ENCODE results near the gene VN1R5.
"Not testable (repeated sequence)": the region's sequence is repeated elsewhere in the genome, so short reads cannot be mapped to it uniquely, and the experiment has no call there.

Gene VN1R5

DNA sequence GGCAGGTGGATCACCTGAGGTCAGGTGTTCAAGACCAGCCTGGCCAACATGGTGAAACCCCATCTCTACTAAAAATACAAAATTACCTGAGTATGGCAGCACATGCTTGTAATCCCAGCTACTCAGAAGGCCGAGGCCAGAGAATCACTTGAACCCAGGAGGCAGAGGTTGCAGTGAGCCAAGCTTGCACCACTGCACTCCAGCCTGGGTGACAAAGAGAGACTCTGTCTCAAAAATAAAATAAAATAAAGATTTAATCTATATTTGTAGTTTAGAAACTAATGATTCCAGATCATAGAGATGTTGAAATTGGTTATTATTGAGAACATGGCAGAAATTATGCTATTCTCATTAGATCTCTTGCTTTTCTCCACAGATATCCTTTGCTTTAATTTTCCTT lies at the start of gene VN1R5:
Gene VN1R5 (plus strand): TSS at position 301 of the 400 bp plus-strand sequence.
- not testable (repeated sequence) for DNase-seq (ENCODE audit: low read depth in 2 of 2)

DNA sequence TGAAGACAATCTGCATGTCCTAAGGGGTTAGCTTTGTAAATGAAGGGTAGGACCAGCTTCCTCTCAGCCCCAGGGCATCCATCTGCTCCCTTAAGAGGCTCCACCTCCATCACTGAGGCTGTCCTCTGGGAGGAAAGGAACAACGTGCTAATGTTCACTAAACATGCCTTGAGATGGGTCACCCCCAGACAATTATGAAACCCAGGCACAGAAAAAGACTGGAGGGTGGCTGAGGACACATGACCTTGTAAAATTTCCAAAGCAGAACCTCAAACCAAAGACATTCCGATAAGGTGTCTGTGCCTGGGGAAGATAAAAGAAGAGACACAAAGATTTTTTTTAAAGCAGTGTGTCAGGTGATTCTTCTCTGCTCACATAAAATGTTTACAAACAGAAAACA lies 46.5 kb upstream of the VN1R5 start:
- no peak for DNase-seq (ENCODE audit: low read depth in 2 of 2)

DNA sequence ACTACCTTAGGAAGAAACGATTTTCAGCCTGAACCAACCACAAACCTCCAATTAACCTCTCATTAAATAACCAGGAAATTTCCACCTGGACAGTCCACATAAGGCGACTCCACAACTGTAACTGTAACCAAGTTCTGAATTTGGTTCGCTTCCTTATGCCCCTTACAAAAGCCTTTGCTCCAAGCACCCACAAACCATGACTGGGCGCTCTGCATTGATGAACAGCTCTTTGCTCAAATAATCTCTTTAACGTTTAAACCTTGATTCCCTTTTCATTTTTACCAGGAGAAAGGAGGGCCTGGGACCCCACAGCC lies 45.9 kb upstream of the VN1R5 start:
- DNase-seq (ENCODE audit: low read depth in 2 of 2) = no peak

DNA sequence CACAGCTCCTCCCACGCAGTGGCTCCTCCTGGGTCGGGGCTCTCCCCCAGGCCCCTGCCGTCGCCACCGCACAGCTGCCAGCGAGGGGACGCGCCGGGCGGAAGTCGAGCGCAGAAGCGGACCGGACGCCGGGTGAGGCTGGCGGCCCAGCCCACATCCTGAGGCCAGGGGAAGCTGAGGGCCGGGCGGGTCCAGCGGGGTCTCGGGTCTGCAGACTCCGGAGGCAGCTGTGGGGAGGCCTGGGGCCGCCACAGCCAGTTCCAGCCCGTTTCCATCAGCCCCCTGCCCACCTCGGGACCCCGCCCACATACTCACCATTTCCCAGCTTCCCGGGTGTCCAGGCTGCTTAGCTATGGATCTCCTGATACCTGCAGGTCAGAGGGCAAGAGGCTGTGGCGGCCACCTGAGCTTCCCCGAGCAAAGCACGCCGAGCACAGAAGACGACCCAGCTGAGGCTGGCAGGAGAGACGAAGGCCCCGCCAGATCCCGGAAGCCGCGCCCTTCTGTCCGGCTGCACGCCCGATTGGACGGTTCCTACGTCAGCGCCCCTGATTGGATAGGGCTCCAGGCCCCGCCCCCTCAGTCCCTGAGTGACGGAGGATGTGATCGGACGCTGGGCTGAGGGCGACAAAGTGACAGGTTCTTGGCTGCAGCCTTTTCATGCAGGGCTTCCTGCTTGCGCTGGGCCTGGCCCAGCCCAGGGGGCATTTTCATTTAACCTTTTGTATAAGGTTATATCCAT lies 45.3 kb upstream of the VN1R5 start:
- peak; percentile 86 to 91 for DNase-seq (ENCODE audit: low read depth in 2 of 2)

DNA sequence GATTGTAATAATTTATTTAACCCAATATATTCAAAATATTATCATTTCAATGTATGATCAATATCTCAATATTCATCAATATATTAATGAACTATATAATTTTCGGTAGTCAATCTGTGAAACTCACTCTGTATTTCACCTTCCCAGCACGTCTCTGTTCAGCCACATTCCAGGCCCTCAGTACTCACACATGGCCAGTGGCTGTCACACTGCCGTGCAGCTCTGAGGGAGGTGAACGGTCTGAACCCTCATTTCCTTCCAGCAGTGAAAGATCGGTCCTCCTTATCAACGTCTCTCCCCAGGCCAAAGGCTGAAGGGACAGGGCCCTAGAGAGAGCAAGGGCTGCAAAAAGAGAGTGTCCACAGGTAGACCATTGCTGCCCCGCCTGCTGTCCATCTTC lies 44.5 kb upstream of the VN1R5 start:
- DNase-seq (ENCODE audit: low read depth in 2 of 2) = no peak

DNA sequence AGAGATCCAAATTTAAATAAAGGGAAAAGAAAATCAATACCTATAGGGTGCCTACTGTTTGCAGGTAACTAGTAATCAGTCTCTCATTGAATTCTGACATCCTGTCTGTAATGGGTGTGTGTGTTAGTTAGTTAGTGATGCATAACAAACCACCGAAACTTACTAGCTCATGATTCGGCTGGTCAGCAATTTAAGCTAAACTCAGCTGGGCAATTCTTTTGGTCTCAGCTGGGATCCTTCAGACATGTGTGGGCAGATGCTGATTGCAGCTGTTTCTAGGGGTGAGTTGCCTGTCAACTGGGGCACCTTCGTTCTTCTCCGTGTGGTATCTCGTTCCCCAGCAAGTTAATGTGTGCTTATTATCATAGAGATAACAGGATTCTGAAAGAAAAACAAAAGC lies 43.9 kb upstream of the VN1R5 start:
- DNase-seq (ENCODE audit: low read depth in 2 of 2) = no peak

DNA sequence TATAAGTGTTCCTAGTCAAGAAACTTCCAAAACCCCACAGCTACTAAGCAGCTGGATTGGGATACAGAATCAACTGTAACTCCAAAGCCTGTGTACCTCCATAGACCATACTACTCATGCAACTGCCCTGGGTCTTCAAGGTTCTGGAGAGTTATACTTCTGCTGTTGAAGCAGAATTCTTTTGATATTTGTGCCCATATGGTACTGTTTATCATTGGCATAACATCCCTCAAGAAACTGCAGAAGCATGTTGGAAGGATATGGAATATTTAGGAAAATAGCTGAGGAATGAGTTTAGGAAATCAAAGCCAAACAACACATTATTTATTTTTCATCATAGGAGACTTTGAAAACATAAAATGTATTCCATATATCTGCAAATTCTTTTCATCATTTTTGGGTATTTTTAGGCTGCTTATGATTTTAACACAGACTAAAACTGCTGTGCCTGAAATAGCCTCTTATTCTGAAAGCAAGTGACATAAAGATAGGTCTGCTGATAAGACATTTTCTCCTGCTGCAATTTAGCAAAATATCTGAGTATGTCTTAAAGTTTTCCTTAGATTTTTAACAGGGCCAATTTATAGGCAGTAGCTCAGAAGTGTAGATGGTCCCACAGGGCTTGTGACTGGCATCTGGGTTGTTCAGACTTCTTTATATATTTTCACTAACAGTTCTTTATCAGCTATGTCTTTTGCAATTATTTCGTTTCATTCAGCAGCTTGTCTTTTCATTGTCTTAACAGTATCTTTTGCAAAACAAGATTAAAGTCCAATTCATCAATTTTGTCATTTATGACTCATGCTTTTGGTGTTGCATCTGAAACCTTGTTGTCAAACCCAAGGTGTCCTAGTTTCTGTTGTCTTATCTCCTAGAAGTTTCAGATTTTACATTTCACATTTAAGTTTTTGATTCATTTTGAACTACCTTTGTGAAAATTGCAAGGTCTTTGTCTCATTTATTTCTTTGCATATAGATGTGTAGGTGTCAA lies 43.0 kb upstream of the VN1R5 start:
- no peak for DNase-seq (ENCODE audit: low read depth in 2 of 2)

DNA sequence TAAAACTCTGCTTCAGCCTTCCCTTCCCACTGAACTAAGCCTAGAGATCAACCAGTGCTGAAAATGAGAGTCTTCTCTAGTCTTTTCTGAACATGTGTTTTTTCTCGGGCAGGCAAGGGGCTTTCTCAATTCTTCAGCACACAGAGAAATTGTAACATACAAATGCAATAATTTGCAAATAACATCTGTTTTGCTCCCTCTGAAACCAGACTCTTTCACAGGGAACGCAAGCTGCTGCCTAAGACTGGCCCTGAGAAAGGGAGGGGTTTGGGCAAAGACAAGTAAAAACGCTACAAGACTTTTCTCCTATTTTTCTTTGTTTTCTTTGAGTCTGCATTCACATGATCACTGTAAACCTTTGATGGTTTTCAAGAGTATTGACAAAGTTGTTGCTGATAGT lies 39.6 kb upstream of the VN1R5 start:
- DNase-seq (ENCODE audit: low read depth in 2 of 2) = no peak

DNA sequence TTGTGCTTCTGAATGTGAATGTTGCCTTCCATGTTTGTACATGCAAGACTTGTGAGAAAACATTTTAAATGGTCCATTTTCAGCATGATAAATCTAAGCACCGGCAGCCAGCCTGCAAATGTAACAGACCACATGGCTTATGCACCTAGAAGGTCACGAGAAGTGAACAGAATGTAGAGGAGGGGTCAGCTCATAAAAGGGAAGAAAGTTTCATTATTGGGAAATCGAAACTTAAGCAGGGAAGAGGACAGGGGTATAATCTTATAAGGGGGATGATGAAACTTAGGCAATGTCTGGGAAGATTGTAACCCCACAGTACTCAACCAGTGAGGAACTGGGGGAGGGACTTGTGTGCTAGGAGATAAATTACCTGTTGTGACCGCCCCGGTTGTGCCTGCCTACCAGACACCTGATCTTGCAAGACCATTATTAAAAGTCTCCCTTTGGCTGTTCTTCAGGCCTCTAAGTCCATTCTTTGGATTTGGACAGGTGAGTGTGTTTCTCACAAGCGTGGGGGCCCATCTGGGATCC lies 37.7 kb upstream of the VN1R5 start:
- DNase-seq (ENCODE audit: low read depth in 2 of 2) = no peak

DNA sequence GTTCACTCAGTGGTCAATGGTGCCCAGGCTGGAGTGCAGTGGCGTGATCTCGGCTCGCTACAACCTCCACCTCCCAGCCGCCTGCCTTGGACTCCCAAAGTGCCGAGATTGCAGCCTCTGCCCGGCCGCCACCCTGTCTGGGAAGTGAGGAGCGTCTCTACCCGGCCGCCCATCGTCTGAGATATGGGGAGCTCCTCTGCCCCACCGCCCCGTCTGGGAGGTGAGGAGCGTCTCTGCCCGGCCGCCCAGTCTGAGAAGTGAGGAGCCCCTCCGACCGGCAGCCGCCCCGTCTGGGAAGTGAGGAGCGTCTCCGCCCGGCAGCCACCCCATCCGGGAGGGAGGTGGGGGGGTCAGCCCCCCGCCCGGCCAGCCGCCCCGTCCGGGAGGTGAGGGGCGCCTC lies 35.6 kb upstream of the VN1R5 start:
- not testable (repeated sequence) for DNase-seq (ENCODE audit: low read depth in 2 of 2)

DNA sequence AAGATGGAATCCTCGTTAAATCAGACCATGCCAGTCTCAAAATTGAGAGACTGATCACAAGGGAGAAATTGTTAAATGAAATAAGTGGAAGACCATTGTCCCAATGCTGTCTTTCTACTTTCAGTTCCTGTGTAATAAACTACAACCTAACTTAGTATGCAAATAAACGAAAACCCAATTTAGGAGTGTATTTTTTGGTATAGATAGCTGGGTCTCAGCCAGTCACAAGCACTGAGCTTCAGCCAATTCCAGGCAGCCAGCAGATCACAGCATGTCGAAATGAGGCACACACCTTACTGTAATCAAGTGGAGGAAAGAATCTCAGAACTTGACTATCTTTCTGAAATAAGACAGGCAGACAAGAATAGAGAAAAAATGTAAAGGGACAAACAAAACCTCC lies 33.0 kb upstream of the VN1R5 start:
- DNase-seq (ENCODE audit: low read depth in 2 of 2) = no peak

DNA sequence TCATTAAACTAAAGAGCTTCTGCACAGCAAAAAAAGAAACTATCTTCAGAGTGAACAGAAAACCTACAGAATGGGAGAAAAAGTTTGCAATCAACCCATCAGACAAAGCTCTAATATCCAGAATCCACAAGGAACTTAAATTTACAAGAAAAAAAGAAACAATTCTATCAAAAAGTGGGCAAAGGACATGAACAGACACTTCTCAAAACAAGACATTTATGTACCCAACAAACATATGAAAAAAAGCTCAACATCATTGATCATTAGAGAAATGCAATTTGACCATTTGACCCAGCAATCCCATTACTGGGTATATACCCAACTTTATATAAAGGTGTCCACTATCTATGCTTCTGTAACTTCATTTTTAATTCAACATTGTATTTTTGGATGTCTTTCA lies 31.1 kb upstream of the VN1R5 start:
- DNase-seq (ENCODE audit: low read depth in 2 of 2) = no peak

DNA sequence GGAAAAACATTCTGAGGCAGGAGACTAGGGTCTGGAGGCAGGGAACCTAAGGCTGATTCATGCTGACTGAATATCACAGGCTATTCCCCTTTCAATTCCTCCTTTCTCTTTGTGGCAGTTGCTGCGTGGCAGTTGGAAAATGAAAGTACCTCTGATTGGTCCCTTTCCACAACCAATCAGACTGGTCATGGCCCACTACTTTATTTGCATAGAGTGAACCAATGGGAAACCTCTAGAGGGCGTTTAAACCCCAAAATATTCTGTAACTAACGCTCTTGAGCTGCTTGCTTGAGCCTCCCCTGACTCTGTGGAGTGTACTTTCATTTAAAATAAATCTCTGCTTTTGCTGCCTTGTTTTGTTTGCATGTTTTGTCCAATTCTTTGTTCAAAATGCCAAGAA lies 27.7 kb upstream of the VN1R5 start:
- no peak for DNase-seq (ENCODE audit: low read depth in 2 of 2)

DNA sequence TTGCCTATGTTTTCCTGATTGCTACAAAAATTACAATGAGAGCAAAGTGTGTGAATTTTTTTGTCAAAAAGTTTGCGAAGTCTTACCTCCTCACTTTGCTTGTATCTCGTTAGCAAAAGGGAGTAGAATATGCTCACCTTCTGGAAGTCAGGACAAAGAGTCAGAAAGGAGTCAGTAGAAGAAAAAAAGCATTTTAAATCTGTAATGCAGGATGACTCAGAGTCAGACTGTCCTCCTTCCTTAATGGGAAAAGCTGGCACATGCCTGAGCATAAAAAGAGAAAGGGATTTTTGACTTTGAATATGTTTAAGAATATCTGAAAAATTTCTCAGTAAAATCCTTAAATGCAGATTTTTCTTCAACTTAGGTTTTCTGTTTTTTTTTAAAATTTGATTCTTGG lies 14.2 kb upstream of the VN1R5 start:
- no peak for DNase-seq (ENCODE audit: low read depth in 2 of 2)

DNA sequence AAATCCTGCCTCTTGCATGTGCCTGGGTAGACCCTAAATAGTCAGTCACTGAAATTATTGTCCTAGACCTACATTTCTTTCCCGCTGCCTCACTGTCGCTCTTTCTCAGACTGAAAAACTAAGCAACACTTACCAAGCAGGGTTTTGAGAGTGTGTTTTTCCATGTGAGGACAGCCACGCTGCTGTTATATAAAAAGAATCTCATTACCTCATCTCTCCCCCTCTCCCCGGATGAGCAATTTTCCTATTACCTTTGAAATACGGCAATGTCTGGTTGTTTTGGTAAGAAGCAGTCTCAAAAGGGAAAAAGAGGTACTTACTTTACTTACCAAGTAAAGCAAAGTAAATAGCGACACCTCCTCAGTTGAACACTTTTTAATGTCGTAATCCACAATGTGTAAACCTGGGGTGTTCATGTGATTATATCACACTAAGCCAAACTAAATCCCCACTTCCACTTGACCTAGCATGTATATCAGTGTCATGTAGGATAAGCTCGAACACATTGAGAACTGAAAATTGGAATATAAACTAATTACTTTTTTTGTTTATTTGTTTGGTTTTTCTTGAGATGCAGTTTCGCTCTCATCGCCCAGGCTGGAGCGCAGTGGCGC lies 12.2 kb upstream of the VN1R5 start:
- no peak for DNase-seq (ENCODE audit: low read depth in 2 of 2)

DNA sequence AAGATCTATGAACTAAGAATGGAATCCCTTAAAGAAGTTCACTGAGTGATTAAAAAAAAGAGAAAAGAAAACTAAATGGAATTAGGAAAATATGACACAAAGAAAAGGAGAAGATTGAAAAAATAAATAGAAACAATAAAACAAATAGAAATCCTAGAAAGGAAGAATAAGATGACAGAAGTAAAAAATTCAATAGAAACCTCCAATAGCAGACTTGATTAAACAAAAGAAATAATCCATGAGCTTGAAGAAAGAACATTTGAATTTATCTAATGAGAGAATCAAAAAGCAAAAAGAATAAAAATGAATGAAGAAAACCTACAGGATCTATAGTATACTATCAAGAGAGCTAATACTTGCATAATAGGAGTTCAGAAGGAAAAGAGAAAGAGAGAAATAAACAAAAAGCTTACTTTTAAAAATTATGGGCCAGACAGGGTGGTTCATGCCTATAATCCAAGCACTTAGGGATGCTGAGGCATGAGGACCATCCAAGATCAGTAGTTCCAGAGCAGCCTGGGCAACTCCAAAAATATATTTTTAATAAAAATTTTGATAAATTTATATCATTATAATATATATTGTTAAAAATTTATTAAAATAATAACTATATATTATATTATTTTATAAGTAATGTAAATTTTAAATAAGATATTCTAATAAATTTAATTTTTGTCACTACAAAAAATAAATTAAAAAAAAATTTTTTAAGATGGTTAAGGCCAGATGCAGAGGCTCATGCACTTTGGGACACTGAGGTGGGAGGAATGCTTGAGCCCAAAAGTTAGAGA lies 9.4 kb upstream of the VN1R5 start:
- no peak for DNase-seq (ENCODE audit: low read depth in 2 of 2)

DNA sequence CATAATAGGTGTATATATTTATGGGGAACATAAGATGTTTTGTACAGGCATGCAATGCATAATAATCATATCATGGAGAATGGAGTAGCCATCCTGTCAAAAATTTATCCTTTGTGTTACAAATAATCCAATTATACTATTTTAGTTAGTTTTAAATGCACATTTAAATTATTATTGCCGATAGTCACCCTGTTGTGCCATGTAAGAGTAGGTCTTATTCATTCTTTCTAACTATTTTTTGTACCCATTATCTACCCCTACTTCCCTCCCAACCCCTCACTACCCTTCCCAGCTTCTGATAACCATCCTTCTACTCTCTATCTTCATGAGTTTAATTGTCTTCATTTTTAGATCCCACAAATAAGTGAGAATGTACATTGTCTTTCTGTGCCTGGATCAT lies 8.3 kb upstream of the VN1R5 start:
- DNase-seq (ENCODE audit: low read depth in 2 of 2) = no peak

DNA sequence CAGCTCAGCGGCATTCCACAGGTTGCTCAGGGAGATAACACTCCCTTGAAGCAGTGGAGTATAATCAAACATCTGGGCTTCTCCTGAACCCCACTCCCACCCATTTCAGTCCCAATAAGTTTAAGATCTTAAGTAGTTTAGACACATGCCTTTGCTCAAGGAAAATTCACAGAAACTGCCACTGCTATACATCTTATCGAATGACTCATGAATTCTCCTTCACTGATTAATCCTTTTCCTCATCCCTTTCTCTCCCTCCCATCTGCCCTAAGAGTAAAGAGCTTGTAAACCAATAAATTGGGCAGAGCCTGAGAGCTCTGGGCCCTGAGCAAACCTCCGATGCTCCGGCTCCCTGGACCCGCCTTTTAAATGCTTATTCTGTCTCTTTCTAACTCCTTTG lies 10.2 kb downstream of the VN1R5 start:
- no peak for DNase-seq (ENCODE audit: low read depth in 2 of 2)

DNA sequence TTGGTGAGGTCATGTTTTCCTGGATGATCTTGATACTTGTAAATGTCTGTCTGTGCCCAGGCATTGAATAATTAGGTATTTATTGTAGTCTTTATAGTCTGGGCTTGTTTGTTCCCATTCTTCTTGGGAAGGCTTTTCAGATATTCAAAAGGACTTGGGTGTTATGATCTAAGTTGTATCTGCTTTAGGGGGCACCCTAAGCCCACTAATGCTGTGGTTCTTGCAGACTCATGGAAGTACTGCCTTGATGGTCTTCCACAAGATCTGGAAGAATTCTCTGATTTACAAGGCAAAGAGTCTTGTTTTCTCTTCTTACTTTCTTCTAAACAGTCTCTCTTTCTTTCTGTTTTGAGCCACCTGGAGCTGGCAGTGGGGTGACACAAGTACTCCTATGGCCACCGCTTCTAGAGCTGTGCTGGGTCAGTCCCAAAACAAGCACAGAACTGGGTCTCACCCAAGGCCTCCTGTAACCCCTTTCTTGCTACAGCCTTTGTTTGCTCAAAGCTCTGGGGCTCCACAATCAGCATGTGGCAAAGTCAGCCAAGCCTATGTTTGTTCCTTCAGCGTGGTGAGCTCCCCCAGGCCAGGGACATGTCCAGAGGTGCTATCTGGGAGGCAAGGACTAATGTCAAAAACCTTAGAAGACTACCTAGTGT lies 12.6 kb downstream of the VN1R5 start:
- no peak for DNase-seq (ENCODE audit: low read depth in 2 of 2)

DNA sequence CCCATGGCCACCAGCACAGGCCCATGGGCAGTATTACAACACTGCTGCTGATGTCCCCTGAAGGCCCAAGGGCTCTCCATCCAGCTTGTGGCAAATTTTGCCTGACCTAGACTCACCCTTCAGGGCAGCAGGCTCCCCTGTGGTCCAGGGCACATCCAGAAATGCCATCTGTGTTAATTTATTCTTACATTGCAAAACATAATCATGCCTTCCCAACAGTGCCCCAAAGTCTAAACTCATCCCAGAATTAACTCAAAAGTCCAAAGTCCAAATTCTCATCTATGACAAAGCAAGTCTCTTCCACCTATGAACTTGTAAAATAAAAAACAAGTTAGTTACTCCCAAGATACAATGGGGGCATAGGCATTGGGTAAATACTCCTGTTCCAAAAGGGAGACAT lies 13.3 kb downstream of the VN1R5 start:
- DNase-seq (ENCODE audit: low read depth in 2 of 2) = no peak

DNA sequence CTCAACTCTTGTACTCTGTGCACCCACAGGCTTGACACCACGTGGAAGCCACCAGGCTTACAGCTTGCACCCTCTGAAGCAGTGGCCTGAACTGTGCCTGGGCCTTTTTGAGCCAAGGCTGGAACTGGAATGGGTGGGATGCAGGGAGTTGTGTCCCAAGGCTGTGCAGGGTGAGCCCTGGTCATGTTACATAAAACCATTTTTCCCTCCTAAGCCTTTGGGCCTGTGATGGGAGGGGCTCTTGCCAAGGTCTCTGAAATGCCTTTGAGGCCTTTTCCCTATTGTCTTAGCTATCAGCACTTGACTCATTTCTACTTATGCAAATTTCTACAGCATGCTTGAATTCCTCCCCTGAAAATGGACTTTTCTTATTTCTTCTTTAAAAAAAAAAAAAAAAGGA lies 14.1 kb downstream of the VN1R5 start:
- DNase-seq (ENCODE audit: low read depth in 2 of 2) = no peak

Data from stimulated activated CD8-positive, alpha-beta memory T cell treated with anti-CD3 and anti-CD28 coated beads, Interleukin-2, amount 100 ng/mL, for 1 hour (primary cell).